Hematopoietic multipotent progenitor cell treated with erythropoietin and hydrocortisone succinate and interleukin-3 and kit ligand, for 15 days (in vitro differentiated cells): ENCODE data around the gene ARHGAP22.
"Not testable (repeated sequence)": the region's sequence is repeated elsewhere in the genome, so short reads cannot be mapped to it uniquely, and the experiment has no call there.

ENCODE experiments used
- DNase-seq: peaks from one replicate; pipeline ENCODE4 v3.0.0-alpha.2; 2015; ENCODE audit warnings: low spot score

ARHGAP22 gene

DNA sequence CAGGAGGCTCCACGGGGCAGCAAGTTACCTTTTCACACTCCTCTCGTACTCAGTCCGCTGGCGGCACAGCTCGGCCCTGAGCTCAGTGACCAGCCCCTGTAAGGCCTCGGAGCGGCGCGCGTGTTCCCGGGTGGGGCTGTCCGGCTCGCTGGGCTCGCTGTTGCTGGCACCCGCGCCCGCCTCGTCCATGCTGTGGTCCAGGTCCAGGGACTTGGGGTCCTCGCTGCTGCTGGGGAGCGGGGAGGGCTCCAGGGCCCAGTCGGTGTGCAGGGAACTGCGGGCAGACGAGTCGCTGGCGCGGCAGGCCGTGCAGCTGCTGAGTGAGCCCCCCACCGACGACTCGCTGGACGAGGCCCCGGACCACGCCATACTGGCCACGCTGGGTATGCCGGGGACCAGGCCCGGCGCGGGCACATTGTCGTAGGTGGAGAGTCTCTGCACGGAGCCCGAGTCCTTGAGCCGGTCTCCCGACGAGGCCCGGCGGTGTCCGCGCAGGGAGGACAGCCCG lies 154.6 kb downstream of the ARHGAP22 start:
- no peak for DNase-seq

DNA sequence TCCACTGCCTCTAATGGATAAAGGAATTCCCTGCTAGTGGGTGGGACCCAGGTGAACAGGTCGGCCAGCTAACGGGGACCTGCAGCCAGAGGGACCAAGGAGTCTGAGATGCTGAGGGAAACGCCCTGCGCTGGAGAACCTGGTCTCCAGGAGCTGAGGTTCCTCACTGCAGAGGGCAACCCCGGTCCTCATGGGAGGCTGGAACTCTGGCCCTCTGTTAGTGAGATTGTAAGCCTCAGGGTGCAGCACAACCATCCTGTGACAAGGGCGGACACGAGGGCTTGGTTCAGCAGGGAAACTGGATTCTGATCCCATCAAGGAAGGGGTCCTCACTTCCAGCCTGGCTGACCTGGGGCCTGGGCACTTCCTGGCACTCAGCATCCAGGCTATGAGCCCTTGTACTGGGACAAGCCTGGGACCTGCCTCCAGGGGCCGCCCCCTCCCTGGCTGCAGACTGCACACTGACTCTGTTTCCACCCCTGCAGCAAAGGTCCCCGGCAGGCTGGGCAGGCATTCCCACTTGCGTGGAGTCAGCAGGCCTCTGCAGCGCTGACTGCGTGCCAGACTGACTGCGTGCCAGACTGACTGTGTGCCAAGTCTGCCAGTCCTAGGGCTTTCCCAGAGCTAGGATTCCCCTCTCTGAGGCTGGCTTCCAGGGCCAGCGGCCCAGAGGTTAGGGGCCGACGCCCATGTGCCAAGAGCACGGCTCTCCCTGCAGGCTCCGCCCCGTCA lies 155.2 kb downstream of the ARHGAP22 start:
- DNase-seq, result no peak

DNA sequence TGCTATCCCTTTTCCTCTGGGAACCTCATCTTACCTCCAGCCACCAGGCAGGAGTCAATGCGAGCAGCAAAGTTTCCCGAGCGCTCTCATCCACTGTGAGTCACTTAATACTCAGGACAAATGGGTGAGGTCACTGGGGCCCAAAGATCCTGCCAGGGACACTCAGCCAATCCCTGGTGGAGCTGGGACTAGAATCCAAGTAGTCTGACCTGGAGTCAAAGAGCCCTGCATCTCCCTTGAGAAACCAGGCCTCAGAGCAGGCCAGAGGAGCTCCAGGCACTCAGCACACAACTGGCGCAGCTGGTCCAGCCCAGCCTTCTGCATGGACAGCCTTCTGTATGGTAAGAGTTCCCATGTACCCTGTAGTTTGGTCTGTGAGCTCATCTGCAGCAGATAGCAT lies 156.1 kb downstream of the ARHGAP22 start:
- no peak for DNase-seq

DNA sequence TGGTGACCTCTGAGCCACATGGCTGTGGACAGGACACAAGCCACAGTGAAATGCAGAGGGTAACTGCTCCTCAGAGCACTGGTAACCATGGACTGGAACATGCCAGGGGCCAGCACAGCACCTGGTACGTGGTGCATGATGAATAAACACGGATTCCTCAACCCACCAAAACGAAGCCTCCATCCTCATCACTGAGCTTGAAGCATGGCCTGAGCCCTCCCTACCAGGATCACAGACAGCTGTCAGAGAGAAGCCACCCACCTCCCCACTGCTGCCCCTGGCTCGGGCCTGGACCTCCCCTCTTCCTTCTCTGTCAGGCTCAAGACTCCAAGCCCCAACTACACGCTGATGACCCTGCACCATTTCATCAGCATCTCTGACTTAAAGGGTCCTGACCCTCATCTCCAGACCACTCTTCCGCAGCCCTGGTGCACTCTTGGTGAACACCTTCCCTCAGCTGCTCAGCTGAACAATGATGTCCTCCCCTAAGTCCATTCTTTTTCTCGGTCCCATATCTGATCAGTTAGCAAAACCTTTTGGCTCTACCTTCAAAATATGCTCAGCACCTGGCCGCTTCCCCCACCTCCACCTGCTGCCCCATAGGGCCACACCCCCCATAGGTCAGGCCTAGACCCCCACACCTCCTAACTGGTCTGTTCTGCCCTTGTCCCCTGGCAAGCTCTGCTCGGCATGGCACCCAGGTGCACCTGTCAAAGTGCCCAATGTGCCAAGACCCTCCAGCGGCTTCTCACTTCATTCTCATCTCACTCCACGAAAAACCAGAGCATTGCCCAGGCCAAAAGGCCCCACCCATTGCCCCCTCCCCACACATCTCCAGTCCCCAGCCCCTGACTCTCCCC lies 157.3 kb downstream of the ARHGAP22 start:
- no peak for DNase-seq

DNA sequence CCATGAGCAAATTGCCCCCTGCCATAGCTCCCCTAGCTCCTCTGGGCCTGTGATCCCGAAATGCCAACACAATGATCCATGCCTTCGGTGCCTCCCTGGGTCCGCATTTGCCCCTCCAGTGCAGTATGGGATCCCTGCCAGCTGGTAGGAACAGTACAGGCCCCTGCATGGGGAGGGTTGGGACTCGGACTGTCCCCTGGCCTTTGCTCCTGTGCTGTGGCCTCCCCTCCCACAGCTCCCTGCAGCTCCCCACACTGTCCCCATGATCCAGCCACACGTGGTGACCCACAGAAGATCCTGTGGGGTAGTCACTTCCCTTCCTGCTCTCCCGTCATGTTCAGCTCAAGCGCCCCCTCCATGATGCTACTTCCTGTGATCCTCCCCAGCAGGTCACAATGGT lies 158.1 kb downstream of the ARHGAP22 start:
- no peak for DNase-seq

DNA sequence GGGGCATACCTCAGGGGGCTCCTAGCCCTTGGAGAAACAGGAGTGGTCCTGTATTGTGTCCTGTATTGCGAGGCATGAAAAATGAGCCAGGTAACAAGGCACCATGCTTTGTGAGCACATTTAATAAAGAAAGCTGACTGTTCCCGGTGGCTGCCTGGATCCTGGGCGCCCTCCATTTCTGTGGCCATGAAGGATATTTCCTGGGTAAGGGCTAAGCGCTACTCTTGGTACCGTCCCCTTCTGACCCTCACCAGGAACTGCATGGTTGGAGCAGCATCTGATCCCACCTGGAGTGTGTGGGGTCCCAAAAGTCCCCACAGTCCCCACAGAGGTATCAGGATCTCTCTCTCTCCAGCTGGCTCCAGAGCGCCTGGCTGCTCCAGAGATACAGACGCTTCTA lies 158.9 kb downstream of the ARHGAP22 start:
- DNase-seq, result no peak

DNA sequence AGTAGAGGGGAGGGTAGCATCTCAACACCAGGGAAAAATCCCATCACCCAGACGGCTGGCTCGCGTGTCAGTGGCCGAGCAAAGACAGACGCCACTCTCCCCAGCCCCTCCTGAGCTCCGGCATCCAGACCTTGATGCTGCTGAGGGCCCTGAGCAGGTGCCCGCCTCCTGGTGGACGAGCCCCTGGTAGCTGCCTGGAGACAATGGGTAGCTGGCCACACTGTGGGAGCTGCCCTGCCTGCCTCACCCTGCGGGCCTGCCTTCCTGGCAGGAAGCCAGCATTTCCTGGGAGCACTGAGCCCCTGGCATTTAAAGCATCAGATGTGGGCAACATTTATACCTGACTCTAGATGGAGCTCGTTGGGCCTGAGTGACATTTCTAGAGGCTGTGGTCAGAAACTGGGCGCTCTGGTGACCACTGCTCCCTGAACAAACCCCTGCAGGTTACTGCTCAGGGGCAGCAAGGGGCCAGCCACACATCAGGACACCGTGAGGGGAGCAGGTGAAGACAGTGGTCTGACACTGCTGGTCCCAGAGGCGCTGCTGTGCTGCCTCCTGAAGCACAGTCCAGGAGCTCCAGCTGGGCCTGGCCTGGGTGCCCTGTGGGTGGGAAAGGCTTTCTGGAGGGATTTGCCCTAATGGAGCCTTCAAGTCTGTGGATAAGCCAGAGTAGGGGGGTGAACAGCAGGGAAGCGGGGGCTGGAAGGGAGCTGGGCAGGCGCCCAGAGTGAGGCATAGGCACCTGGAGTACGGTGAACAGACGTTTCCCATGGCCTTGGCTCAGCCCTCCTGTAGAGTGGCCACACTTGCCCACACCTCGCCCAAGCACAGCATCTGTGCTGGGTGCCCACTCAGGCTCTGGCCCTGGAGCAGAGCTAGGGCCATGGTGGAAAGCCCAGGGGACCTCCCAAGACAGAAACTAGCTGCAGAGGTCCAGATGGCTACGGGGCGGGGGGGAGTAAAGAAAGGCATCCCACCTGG lies 159.7 kb downstream of the ARHGAP22 start:
- DNase-seq, result no peak

DNA sequence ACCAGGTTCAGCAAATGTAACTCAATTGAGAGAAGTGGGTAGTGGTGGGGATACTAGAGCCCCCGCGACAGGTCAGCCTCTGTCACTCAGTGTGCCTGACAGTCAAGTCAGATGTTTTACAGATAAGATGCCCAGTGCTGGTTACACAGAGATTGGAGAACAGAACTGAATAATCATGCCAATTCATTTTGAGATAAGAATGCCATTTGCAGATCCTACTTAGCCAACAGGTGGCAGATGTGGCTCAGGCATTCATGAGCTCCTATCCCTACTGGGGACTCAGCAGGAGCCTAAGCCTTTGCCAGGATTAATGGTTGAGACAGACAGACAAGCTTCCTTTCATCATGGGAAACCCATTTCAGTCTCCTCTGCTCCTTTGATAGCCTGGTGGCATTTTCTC lies 160.6 kb downstream of the ARHGAP22 start:
- DNase-seq, result peak; percentile 14

DNA sequence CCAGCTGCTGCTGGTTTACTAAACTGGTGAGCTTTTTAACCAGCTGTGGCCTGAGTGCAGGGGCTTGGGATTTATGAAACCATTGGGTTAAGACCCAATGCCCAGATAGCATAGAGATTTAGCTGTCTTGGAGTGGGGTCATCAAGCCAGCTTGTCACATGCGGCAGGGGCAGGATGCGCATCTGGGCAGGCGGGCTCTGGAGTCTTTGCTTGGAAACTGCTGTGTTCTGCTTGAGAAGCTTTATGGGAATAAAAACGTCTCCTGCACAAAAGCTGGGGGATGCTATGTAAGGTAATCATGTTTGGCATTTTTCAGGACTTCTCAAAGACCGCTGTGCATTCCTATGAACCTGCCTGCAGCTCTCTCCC lies 162.1 kb downstream of the ARHGAP22 start:
- DNase-seq, result no peak

DNA sequence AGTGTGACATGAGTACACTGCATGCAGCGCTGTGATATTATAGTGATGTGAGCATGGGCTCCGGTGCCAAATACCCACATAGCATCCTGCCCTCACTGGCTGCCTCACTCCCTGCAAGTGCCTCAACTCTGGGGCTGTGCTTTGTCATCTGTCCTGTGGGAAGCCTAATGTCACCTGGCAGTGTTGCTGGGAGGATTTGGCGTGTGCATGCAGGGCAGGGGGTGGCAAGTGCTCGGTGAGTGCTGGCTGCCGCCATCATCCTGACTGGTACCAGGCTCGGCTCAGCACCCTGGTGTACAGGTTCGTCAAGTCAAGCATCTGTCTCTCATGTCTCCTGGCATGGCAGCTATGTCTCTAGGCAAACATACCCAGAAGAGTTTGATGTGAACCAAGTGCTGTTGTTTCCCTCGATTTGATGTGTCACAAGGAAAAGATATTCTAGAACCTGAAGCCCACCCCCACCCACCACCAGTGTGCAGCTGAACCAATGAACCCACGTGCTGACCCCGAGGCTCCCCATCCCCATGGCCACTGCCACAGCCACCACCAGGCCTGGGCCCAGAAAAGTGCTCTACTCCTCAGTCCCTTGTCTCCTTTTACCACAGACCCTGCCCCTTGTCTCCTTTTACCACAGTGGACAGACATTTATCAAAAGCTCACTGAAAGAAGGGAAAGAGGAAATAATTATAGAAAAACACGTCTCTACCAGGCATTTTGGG lies 162.6 kb downstream of the ARHGAP22 start:
- DNase-seq, result no peak

DNA sequence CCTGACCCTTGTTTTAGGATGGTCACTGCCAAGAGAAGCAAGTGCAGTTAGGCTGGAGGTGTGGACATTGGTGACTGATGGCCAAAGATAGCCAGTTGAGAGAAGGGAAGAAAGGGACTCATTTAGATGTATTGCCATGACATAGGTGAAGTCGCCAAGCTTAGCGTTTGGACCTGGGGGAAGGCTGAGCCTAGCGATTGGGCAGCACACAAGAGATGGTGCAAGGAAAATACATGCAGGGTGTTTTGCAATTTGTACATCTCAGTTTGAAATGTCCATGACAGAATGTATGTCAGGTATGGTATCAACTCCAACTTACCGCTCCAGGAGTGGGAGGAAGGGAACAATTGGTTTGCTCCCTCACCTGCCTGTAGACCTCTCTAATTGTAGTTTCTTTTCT lies 164.1 kb downstream of the ARHGAP22 start:
- no peak for DNase-seq

DNA sequence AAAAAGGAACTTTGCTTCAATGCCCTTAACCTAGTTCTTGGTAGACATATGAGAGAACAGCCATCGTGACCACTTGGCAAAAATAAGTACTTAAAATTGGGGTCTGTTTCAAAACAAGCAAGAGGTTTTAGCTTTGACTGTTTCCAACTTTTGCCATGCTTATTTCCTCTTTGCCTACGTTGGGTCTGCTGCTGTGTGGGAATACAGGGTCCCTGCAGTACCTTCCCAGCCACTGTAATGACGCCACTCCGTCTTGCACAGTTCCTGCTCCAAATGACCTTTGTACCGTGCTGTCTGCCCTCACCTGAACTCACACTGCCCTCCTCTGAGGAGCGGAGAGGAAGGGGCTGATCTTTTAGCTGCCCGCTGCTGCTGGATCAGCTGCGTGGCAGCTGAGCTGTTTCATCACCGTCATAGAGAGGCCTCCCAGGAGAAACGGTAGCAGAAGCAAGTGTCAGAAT lies 165.3 kb downstream of the ARHGAP22 start:
- DNase-seq, result no peak

DNA sequence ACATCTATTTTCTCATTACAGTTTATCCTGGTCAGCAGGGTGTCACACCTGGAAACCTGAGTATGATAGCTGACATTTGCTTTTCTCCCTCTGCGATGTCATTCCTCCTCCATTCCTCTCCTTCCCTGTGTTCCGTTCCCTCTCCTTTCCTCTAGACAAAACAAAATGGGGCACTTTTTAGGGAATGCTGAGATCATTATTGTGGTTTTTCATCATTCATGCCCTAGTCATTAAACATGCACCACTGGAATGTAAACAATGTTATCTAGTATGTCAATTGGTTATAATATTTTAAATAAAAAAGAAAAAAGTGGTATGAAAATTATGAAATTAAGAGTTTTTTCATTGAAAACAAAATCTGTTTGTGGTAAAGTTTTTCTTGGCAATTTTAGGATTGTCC lies 165.8 kb downstream of the ARHGAP22 start:
- DNase-seq, result no peak

DNA sequence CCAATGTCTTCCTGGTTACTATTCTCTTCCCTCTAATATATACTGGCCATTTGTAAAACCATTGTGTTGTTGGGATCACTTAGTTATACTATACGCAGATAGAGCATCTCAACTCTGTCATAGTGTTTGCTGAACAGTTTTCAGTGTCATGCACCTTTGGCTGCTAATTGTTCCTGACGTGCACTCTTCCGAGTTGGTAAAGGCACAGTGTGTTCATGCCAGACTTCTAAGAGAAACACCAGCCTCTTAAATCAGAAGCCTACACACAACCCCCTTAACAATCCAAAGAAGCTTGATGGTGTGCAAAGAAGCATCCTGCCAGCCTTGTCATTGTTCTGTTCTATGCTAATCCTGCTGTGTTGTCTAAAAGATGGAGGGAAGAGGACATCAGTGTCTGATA lies 167.3 kb downstream of the ARHGAP22 start:
- no peak for DNase-seq

DNA sequence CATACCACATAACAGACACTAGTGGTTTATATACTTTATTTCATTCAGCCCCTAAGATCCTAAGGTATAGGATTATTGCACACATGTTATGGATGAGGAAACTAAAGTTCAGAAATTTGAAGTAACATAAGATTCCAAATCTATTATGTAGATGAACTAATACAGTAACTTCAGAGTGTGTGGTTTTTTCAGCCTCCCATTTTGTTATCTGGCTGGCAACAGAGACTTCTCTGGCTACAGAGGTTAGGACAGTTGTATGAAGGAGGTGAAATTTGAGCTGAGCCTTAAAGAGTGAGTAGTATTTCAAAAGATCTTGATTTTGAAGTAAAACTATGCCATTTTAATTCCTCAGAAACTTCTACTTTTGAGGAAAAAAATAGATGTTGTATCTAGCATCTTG lies 173.0 kb downstream of the ARHGAP22 start:
- DNase-seq, result no peak

DNA sequence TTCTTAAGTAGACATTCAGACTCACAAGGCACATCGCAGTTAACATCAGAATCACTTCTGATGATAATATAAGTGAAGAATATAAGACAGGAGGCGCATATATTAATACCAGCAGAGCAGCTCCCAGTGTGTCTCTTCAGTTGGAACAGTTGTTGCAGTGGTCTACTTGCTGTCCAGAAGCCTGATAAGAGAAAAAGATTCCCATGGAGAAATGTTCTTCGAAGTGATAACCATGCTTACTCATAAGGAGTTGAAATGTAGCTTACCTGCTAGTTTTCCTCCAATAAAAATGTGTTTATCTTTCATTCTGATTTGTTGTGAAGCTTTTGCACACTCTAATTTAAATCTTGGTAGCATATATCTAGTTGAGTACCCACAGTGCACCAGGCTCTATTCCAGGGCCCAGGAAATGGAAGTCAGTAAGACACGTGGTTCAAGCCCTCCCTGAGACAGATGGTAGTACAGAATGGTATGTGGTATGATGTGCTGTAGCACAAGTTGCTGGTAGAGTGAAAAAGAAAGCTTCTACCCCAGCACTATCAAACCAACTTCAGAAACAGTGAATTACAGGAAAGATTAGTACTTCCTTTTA lies 174.4 kb downstream of the ARHGAP22 start:
- DNase-seq, result no peak

DNA sequence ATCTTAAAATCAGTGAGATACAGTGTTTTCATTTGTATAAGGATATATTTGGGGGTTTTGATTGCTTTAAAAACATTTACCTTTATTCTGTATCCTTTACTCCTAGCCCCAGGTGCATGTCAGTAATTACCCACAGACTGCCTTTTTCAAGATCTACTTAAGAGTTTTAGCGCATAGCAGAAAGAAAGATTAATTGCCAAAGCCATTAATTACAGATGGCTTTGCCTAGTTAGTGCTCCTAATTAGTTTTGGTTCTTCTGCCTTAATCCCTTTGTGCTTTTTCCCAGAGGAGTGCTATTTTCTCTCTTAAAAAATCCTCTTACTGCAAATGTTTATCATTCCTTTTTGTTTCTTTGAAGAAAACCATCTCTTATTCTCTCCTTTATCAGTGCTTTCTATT lies 175.6 kb downstream of the ARHGAP22 start:
- no peak for DNase-seq

DNA sequence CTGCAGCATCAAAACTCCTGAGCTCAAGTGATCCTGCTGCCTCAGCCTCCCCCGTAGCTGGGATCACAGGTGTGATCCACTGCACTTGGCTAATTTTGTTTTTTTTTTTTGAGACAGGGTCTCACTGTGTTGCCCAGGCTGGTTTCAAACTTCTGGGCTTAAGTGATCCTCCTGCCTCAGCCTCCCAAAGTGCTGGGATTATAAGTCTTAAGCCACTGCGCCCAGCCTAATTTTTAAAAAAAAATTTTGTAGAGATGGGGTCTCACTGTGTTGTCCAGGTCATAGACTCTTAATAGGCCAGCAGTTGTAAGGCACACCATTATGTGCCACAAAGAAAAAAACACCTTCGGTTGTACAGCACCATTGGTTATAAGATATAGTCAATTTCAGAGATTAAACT lies 176.0 kb downstream of the ARHGAP22 start:
- no peak for DNase-seq

DNA sequence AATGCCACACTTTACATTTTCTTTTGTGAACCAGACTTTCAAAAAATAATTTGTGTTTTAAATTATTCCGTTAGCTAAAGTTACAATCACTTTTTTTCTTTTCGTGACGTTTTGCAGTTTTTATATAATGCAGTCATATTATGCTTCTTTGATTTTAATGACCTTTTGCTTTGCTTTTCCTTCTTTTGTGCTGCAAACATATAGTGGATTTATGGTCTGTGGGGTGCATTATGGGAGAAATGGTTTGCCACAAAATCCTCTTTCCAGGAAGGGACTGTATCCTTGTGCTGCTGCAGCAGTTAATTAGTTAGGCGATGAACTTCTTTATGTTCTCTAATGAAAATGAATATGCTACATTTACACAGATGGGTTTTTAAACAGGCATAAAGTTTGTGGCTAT lies 181.0 kb downstream of the ARHGAP22 start:
- no peak for DNase-seq

DNA sequence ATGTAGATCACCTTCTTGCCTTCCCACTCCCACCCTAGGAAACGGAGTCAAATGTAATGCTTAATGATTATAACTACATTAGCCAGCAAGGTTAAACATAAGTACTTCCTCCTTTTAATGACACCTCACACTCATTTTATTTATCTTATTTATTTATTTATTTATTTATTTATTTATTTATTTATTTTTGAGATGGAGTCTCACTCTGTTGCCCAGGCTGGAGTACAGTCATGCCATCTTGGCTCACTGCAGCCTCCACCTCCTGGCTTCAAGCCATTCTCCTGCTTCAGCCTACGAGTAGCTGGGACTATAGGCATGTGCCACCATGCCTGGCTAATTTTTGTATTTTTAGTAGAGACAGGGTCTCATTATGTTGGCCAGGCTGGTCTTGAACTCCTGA lies 183.0 kb downstream of the ARHGAP22 start:
- not testable (repeated sequence) for DNase-seq

DNA sequence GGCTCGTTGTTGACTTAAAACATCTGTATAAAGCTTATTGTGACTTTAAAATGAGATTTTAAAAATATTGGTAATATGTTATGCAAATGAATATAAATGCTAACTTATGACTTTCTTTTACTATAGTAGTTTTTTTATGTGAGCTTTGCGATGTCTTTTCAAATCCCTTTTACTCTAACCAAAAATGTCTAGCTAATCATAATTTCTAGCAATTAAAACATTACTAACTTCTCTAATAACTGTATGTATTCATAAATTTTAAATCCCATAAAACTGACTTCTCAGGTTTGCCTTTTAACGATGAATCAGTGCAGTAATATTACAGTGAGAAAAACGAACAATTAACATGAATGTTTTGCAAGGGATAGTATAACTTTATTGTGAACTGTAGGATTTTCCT lies 185.2 kb downstream of the ARHGAP22 start:
- DNase-seq, result no peak
